Measurements from ENCODE around the gene TAS1R1.

TAS1R1 gene

GRCh38 chr1:6508816-6509189 is 46.3 kb upstream of the TAS1R1 start:
- TF ChIP-seq CTCF (IDR thresholded peaks at IDR 0.05; ENCODE audit: low read depth, low read length), result no peak
- no peak overlapping the region for H3K4me3 ChIP-seq (ENCODE audit: low read depth, low read length)

DNA sequence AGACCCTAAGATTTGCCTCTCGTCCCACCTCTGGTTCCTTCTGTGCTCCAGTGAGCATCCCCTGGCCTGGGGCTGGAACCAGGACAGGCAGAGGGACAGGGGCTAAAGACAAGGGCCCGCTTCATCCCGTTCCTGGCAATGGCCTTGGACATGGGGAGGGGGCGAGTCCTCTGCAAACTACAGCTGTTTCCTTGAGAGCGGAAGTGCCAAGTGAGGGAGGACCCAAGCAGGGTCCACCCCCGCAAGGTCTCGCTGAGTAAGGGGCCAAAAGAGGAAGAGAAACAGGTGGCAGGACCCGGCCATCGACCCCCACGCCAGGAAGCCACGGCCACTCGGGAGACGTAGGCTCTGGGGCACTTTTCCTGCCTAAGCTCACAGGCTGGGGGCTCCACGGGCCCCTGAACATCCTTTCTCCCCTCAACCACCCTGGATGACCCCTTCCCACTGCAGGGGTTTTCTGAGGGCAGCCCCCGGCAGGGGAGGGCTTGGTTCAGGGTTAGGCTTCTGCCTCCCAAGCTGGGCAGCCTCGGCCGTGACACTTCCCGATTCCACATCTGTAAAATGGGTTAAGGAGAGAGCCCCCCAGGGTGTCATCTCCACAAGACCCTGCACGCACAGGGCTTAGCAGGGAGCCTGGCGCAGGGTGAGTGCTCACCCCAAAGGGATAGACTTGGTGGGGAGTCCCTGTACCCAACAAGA is 45.7 kb upstream of the TAS1R1 start:
- TF ChIP-seq CTCF (IDR thresholded peaks at IDR 0.05; ENCODE audit: low read depth, low read length), result no peak
- no peak overlapping the region for H3K4me3 ChIP-seq (ENCODE audit: low read depth, low read length)

DNA sequence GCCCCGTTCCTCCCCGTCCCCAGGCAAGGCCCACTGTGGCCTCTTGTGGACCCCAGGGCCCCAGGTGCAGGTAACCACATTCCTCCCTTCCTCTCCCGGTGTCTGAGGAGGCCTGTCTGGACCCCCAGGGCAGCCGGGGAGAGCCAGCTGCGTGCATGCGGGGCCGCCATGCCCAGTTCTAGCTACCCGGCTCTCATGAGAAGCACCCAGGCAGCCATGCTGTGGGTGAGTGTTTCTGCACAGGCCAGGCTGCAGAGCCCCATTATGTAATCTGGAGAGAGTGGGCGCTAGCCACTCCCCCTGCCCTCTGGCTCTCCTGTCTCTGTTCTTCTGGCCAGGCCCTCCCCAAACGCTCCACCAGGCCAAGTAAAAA is 45.2 kb upstream of the TAS1R1 start:
- H3K4me3 ChIP-seq (ENCODE audit: low read depth, low read length), result no peak overlapping the region
- TF ChIP-seq CTCF (IDR thresholded peaks at IDR 0.05; ENCODE audit: low read depth, low read length), result no peak

GRCh38 chr1:6510493-6510892 is 44.6 kb upstream of the TAS1R1 start:
- no peak for TF ChIP-seq CTCF (IDR thresholded peaks at IDR 0.05; ENCODE audit: low read depth, low read length)
- no peak overlapping the region for H3K4me3 ChIP-seq (ENCODE audit: low read depth, low read length)

GRCh38 chr1:6511056-6511455 is 44.1 kb upstream of the TAS1R1 start:
- no peak overlapping the region for H3K4me3 ChIP-seq (ENCODE audit: low read depth, low read length)
- TF ChIP-seq CTCF (IDR thresholded peaks at IDR 0.05; ENCODE audit: low read depth, low read length), result no peak

DNA sequence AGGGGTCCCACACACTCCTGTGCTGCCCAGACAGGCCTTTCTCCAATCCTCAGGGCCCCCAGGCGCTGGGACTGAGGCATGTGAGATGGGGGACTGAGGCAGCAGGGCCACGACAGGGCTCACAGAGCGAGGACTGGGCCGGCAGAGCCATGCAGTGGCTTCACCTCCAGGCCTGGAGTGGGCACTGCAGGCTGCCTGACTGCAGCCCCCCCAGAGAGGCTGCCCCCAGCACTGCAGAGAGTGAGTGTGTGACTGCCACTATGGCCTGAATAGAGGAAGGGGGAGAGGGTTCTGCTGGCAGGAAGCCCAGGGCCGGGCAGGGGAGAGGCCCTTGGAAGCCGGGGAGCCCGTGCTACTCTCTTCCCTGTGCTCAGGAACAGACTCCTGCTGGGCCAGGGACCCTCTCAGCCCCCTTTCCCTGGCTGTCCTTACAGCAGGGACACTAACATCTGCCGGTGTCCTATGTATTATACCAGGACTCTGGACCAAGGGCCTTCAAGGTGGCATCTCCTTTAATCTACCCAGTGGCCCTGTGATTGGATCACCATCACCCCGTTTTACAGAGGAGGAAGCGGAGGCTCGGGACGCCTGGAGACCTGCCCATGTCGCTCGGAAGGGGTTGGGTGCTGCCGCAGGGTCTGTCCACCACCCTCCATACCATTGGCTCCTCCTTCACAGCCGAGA is 43.4 kb upstream of the TAS1R1 start:
- no peak for TF ChIP-seq CTCF (IDR thresholded peaks at IDR 0.05; ENCODE audit: low read depth, low read length)

GRCh38 chr1:6512245-6512907 is 42.7 kb upstream of the TAS1R1 start:
- no peak overlapping the region for H3K4me3 ChIP-seq (ENCODE audit: low read depth, low read length)
- TF ChIP-seq CTCF (IDR thresholded peaks at IDR 0.05; ENCODE audit: low read depth, low read length), result no peak

More for the DNA sequence above, 43.4 kb upstream of the TAS1R1 start:
- H3K4me3 ChIP-seq (ENCODE audit: low read depth, low read length), result no peak overlapping the region
